GM12891 (cell line): ENCODE data around the gene VPS11.

ENCODE experiments used
- POLR2A ChIP-seq: IDR thresholded peaks from 2 replicates; pipeline ENCODE4 v1.6.1; 2011; ENCODE audit warnings: low read depth, low read length, control low read depth
- POLR2AphosphoS5 ChIP-seq: IDR thresholded peaks from 2 replicates; pipeline ENCODE4 v1.6.1; 2011; ENCODE audit warnings: low read depth, low read length, control low read depth
- POU2F2 ChIP-seq: IDR thresholded peaks from 2 replicates; pipeline ENCODE4 v1.6.1; 2011; ENCODE audit warnings: low read depth, mild to moderate bottlenecking, control low read depth, low read length, moderate library complexity
- TAF1 ChIP-seq: IDR thresholded peaks from 2 replicates; pipeline ENCODE4 v1.6.1; 2011; ENCODE audit warnings: low read depth, low read length, control low read depth

DNA sequence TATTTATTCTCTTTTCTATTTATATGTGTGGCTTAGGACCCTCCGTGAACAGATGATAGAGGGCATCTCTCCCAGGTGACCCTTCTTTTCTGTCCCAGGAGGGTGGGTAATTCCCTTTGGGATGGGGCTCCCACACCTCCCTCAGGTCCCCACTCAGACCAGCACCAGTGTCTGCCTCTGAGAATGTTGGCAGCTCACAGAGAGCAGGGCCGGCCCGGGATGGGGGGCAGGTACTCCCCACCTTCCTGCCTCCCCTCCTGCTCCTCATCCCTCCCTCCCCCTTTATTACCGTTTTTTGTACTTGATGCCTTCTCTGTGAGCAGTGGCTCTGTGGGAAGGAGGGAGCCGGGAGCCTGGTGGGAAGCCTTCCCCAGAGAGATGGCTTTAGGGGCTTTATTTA lies 49.0 kb downstream of the VPS11 start:
- TF ChIP-seq POLR2A (no peak), POU2F2 (no peak), POLR2AphosphoS5 (no peak), TAF1 (no peak)
